ENCODE measurements around the gene PRPF40B. TPM values are rescaled to one million over a fixed set of nuclear protein-coding genes. Genes with fewer than 3 reads are reported as not detected.

The PRPF40B gene
- total and polyA plus RNA-seq, 8 donors = 11.2 to 58.3 (median 15.0) TPM

DNA sequence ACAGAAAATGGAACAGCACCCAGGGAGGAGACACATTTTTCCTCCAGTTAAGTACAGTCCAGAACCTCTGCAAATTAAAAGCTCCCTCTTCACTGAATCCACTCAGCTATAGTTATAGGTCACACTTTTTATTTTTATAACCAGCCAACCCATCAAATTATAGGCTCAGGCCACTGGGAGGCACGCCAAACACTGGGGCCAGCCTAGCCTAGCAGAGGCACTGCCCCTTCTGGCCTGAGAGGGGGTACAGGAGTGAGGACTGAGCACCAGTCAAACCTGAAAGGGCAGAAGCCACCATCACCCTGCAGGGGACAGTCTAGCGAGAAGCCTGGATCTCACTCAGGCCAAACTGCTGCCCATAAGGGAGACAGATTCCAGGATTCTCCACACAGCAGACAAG, 64.6 kb downstream of the PRPF40B start:
- intact Hi-C loops (cut with DNase I) = no loop called here
- WGBS, 2 donors = 89 to 92% methylated on average over 2 of the region's 2 CpGs
- no peak for ATAC-seq
- TF ChIP-seq, protein P1, sequence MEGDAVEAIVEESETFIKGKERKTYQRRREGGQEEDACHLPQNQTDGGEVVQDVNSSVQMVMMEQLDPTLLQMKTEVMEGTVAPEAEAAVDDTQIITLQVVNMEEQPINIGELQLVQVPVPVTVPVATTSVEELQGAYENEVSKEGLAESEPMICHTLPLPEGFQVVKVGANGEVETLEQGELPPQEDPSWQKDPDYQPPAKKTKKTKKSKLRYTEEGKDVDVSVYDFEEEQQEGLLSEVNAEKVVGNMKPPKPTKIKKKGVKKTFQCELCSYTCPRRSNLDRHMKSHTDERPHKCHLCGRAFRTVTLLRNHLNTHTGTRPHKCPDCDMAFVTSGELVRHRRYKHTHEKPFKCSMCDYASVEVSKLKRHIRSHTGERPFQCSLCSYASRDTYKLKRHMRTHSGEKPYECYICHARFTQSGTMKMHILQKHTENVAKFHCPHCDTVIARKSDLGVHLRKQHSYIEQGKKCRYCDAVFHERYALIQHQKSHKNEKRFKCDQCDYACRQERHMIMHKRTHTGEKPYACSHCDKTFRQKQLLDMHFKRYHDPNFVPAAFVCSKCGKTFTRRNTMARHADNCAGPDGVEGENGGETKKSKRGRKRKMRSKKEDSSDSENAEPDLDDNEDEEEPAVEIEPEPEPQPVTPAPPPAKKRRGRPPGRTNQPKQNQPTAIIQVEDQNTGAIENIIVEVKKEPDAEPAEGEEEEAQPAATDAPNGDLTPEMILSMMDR (IDR thresholded peaks at IDR 0.05) = no peak
- no peak for DNase-seq
- Histone ChIP-seq H3K9me3 (no peaks in the 10 kb centered on the region), H3K36me3 (no peaks in the 10 kb centered on the region), H3K4me3 (no peak overlapping the region), H3K27ac (no peak overlapping the region), H3K27me3 (no peaks in the 10 kb centered on the region), H3K4me1 (no peaks in the 10 kb centered on the region)
- FAIRE-seq = no peak

DNA sequence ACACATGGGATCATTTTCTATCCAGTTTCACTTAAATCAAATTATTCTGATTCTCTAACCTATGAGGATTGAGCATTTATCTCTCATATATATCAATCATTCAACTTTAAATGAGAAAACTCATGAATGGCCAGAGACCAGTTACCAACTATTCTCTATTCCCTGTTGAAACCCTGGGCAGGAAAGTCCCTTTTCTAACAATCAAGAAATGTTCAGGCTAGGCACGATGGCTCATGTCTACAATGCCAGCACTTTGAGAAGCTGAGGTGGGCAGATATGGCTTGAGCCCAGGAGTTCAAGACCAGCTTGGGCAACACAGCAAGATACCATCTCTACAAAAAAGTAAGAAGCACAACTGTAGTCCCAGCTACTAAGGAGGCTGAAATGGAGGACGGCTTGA, 65.9 kb downstream of the PRPF40B start:
- no peak for FAIRE-seq
- intact Hi-C loops (cut with DNase I) = no loop called here
- H3K36me3 ChIP-seq = no peaks in the 10 kb centered on the region
- no peak for DNase-seq
- H3K4me1 ChIP-seq = no peaks in the 10 kb centered on the region
- ATAC-seq = no peak
- TF ChIP-seq, protein P1 (IDR thresholded peaks at IDR 0.05) = no peak
- H3K27ac ChIP-seq = no peak overlapping the region
- no peaks in the 10 kb centered on the region for H3K27me3 ChIP-seq
- WGBS, 2 donors = 87% methylated on average over 2 of the region's 2 CpGs
- no peaks in the 10 kb centered on the region for H3K9me3 ChIP-seq
- H3K4me3 ChIP-seq = no peak overlapping the region

DNA sequence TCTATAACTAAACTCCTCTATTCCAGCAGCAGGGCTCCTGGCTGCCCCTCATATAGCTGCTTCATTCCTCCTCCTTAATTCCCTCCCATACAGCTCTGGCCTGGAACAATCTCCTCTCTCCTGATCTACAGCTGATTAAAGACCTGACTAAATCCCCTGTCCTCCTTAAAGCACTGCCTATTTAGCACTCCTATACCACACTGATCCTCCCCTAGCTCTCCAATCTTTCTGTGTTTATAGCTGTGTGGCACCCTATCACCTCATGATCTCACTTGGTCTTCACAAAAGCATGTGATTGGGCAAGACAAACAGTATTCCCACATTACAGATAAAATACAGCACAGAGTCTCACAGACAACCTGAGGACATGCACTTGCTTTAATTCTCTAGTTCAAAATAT, 66.4 kb downstream of the PRPF40B start:
- H3K4me3 ChIP-seq = no peak overlapping the region
- no peaks in the 10 kb centered on the region for H3K4me1 ChIP-seq
- H3K27ac ChIP-seq = no peak overlapping the region
- no peaks in the 10 kb centered on the region for H3K27me3 ChIP-seq
- DNase-seq (no peak), FAIRE-seq (no peak), ATAC-seq (no peak)
- TF ChIP-seq, protein P1 (IDR thresholded peaks at IDR 0.05) = no peak
- intact Hi-C loops (cut with DNase I) = no loop called here
- no peaks in the 10 kb centered on the region for H3K36me3 ChIP-seq
- no peaks in the 10 kb centered on the region for H3K9me3 ChIP-seq

DNA sequence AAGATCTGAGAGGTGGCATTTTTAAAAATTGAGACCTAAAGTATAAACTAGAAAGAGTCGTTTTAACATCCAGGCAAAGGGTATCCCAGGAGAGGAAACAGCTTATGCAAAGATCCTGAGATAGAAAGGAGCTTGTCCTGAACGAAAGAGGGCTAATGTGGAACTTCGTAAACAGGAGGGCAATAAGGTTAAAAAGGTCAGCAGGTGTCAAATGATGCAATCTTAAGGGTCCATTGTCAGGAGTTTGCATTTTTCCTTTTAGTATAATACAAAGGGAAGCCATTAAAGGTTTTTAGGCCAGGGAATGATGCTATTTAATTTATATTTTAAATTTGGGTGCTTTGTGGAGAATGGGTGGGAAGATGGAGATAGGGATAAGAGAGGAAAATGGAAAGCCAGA, 69.5 kb downstream of the PRPF40B start:
- DNase-seq (no peak), FAIRE-seq (no peak), ATAC-seq (no peak)
- no peak overlapping the region for H3K27ac ChIP-seq
- H3K27me3 ChIP-seq = no peaks in the 10 kb centered on the region
- TF ChIP-seq, protein P1 (IDR thresholded peaks at IDR 0.05) = no peak
- intact Hi-C loops (cut with DNase I) = no loop called here
- no peaks in the 10 kb centered on the region for H3K9me3 ChIP-seq
- H3K36me3 ChIP-seq = no peaks in the 10 kb centered on the region
- 66 to 76% methylated on average over 3 of the region's 3 CpGs for WGBS, 2 donors
- H3K4me3 ChIP-seq = no peak overlapping the region
- no peaks in the 10 kb centered on the region for H3K4me1 ChIP-seq

DNA sequence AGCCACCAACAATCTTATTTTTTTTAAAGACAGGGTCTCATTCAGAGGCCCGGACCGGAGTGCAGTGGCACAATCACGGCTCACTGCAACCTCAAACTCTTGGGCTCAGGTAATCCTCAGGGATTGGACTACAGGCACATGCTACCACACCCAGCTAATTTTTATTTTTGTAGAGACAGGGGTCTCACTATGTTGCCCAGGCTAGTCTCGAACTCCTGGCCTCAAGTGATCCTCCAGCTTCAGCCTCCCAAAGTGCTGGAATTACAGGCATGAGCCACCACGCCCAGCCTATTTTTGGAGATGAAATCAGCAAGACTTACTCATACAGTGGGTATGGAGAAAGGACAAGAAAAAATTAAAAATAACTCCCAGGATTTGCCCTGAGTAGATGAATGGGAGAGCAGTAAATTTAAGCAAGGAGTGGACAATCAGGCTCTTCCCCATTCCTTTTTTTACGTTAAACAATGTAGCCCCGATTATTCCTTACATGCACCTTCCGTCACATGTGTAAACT, 70.6 kb downstream of the PRPF40B start:
- H3K27me3 ChIP-seq = no peaks in the 10 kb centered on the region
- intact Hi-C loops (cut with DNase I) = no loop called here
- H3K4me3 ChIP-seq = no peak overlapping the region
- H3K9me3 ChIP-seq = no peaks in the 10 kb centered on the region
- no peaks in the 10 kb centered on the region for H3K36me3 ChIP-seq
- FAIRE-seq (no peak), ATAC-seq (no peak), DNase-seq (no peak)
- no peaks in the 10 kb centered on the region for H3K4me1 ChIP-seq
- WGBS, 2 donors = 81 to 82% methylated on average over 8 of the region's 8 CpGs
- no peak overlapping the region for H3K27ac ChIP-seq
- TF ChIP-seq, protein P1 (IDR thresholded peaks at IDR 0.05) = no peak

Other genes starting within 250 kb of the PRPF40B start
- 1 to 10 TPM in 2 of 6 donors, under 1 TPM in 4; 0.55 to 1.7 (median 0.91) TPM for gene KCNH3, start 84.5 kb upstream of the PRPF40B start, total RNA-seq
- 1 to 10 TPM; 2.3 to 3.2 TPM for gene KCNH3, start 84.5 kb upstream of the PRPF40B start, polyA plus RNA-seq
- gene MCRS1, start 55.4 kb upstream of the PRPF40B start, total RNA-seq = 10 to 100 TPM; 19.3 to 29.9 (median 22.9) TPM
- 10 to 100 TPM; 59.6 to 71.0 TPM for gene MCRS1, start 55.4 kb upstream of the PRPF40B start, polyA plus RNA-seq
- 1 to 10 TPM in 2 of 6 donors, under 1 TPM in 4; 0.49 to 1.7 (median 0.83) TPM for gene FAM186B, start 17.9 kb upstream of the PRPF40B start, total RNA-seq
- under 1 TPM; 0.56 to 0.65 TPM for gene FAM186B, start 17.9 kb upstream of the PRPF40B start, polyA plus RNA-seq
- gene FMNL3, start 83.8 kb downstream of the PRPF40B start, total RNA-seq = 10 to 100 TPM in 1 of 6 donors, 1 to 10 TPM in 5; 1.8 to 13.5 (median 2.7) TPM
- gene FMNL3, start 83.8 kb downstream of the PRPF40B start, polyA plus RNA-seq = 1 to 10 TPM; 2.9 to 3.1 TPM
- gene TMBIM6, start 118.0 kb downstream of the PRPF40B start, total RNA-seq = 100 to 1,000 TPM; 223 to 367 (median 300) TPM
- gene TMBIM6, start 118.0 kb downstream of the PRPF40B start, polyA plus RNA-seq = 100 to 1,000 TPM in 1 of 2 donors, 10 to 100 TPM in 1; 71.1 to 197 TPM
- 10 to 100 TPM in 1 of 6 donors, 1 to 10 TPM in 5; 4.1 to 14.1 (median 6.1) TPM for gene NCKAP5L, start 204.9 kb downstream of the PRPF40B start, total RNA-seq
- gene NCKAP5L, start 204.9 kb downstream of the PRPF40B start, polyA plus RNA-seq = 10 to 100 TPM in 1 of 2 donors, 1 to 10 TPM in 1; 9.8 to 18.3 TPM
- 1 to 10 TPM; 2.1 to 4.8 (median 3.8) TPM for gene BCDIN3D, start 219.5 kb downstream of the PRPF40B start, total RNA-seq
- gene BCDIN3D, start 219.5 kb downstream of the PRPF40B start, polyA plus RNA-seq = 1 to 10 TPM; 2.0 to 2.5 TPM